Fibroblast of peridontal ligament (primary cell): ENCODE results near the gene PPP1R13L.

Source experiments
- DNase-seq: peaks from one replicate; pipeline ENCODE4 v3.0.0-alpha.2; 2010; ENCODE audit errors: extremely low read depth

PPP1R13L gene

GRCh38 chr19:45407091-45407375 is 2.2 kb upstream of the PPP1R13L start:
- no peak for DNase-seq

GRCh38 chr19:45406226-45407090 is 1.6 kb upstream of the PPP1R13L start, which contains the start of gene POLR1G:
Gene POLR1G, plus strand, starts transcription at chr19:45406644. Its CDS starts 53 bp downstream, at chr19:45406697.
- DNase-seq, result peak; percentile 76

- peak; percentile 83 for DNase-seq
Measured at GRCh38 chr19:45405435-45406225, 761 bp upstream of the PPP1R13L start.

GRCh38 chr19:45403781-45404556 is 900 bp downstream of the PPP1R13L start:
- DNase-seq, result no peak

DNA sequence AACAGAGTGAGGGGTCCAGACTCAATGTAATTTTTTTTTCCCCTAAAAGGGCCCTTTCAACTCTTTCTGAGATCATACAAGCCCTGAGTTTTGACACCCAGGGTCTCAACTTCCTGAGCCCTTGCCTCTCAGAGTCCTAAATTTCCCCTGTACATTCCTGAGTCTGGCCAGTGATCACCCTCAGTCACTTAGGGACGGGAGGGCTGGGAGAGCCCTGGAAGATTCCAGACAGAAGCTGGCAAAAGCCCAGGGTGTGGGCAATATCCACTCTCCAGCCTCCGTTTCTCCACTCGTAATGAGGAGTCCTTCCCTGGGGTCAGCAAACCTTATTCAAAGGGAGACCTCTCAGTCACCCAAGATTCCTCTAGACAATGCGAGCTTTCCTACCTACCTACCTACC is 1.6 kb downstream of the PPP1R13L start:
- DNase-seq, result no peak

DNA sequence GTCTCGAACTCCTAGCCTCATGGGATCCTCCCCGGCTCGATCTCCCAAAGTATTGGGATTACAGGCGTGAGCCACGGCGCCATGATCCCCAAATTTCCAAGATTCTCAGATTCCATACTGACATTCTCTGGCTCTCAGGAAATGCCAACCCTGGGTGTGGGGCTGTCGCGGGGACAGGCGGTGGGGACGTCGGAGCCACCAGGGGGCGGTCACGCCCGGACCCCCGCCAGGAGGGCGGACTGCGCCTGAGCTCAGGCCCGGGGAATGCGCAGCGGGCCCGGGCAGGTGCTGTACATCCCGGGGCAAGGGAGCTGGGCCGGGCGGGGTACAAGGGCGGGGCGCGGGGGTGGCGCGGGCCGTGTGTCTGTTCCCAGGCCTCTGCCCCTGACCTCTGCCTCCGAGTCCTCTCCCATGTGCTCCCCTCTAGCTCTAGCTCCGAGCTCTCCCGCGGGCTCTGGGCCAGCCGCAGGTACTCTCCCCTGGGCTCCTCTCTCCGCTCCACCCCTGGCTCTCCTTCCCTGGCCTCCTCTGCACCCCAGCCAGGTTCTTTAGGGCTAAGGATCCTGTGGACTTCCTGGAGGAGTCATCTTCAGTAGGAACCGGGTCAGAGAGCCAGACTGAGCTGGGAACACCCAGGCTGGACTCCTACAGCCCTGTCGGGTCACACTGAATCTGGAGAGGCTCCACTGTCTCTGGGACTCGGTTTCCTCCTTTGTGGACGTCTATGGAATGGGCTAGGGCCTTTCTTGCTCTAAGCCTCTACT is 2.4 kb downstream of the PPP1R13L start:
- DNase-seq, result no peak

DNA sequence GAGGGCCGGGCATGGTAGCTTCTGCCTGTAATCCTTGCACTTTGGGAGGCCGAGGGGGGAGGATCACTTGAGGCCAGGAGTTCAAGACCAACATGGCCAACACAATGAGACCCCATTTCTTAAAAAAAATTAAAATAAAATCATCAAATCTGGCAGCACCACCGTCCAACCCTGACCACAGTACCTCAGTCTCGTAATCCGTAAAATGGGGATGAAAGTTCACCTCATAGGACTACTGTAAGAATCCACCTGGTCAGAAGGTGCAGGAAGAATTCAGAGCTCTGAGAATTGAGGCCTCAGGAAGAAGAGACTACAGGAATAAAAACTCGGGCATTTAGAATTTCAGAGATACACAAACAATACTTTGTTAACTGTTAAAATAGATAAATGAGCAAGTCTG is 3.1 kb downstream of the PPP1R13L start:
- DNase-seq, result no peak

- DNase-seq, result no peak
Measured at GRCh38 chr19:45400192-45400591, 4.7 kb downstream of the PPP1R13L start.

- no peak for DNase-seq
Measured at GRCh38 chr19:45395821-45396617, 8.8 kb downstream of the PPP1R13L start.

DNA sequence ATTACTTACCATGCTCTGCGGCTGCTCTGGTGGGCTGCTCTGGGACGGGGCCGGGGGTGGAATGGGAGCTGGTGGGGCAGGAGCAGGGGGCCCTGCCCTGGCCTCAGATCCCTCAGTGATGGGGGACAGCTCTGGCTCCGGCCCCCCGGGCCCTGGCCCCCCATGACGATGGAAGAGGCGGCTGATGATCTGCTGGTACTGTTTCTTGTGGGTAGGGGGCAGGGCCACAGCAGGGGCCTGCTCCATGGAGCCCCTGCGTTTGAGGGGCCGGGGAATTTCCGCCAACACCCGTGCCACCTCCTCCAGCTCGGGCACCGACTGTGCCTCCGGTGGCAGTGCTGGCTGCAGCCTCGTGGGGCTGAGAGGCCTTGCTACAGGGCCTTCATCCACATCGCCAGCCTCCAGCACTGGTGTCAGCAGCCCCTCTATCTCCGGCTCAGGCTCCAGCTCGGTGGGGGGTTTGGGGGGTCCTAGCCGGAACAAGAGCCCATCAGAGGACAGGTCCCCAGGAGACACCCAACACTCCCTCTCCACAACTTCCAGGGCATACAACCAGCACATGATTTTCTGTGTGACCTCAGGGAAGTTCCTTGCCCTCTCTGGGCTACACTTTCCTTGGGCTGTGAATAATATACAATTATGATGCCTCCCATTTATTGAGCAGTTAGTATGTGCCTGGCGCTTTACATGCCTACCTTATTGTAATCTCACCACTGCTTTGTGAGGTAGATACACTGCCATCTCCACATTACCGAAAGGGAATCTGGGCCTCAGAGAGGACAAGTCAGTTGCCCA is 12.8 kb downstream of the PPP1R13L start:
- no peak for DNase-seq

DNA sequence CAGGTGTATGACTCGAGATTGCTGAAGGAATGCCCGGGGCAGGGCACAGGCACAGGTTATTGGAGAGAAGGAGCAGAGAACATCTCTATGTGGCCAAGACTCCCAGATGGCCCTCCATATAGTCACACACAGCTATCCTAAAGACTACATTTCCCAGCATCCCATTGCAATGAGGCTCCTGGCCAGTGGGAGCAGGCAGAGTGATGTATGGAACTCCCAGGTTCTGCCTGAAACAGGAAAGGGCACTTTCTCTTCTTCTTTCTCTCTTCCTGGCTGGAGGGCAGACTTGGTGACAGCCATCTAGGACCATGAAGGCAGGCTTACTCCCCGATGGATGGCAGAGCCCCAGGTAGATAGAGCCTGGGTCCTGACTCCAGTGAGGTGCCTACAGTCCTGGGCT is 13.5 kb downstream of the PPP1R13L start:
- no peak for DNase-seq

DNA sequence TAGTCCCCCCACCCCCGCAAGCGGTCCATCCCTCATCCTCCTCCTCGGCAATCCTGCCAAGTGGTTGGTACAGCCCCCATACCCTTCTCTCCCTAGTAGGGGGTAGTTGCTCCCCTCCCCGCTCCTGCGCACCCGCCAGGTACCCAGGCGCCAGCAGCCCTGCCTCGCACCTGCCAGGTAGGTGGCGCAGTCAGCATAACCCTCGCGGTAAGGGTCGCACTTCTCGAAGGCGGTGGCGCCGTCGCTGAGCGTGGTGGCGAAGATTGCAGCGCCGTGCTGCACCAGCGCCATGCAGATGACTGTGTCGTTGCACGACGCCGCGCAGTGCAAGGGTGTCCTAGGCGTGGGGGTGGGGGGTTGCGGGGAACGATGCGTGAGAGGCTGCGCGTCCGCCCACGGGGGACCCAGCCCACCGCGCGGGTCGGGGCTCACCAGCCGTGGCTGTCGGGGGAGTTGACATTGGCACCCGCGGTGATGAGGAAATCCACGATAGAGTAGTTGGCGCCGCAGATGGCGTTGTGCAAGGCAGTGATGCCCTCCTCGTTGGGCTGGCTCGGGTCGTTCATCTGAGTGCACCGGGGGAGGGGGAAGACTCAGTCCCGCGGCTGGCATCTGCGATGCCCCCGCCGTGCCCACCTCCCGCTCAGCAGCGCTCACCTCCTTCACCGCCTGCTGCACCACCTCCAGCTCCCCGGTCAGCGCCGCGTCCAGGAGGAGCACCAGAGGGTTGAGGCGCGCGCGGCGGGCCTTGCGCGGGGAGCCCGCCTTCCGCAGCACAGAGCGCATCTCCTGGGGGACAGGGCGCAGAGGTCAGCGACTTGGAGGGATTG is 19.3 kb downstream of the PPP1R13L start:
- DNase-seq, result no peak

DNA sequence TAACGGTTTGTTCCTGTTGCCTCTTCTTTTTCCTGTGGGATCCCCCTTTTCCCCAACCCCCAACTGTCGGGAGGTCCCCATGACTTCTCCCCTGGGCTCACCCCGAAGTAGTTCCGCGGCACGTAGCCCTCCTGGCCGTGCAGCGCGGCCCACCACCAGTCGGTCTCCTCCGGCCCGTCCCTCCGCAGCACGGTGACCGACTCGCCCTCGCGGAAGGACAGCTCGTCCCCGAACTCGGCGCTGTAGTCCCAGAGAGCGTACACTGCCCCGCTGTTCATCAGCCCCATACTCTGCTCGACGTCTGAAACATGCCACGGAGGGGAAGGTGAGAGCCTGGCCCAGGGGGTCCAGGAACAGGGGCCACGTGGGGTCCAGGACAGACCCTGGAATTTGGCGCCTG is 22.4 kb downstream of the PPP1R13L start:
- DNase-seq, result no peak

DNA sequence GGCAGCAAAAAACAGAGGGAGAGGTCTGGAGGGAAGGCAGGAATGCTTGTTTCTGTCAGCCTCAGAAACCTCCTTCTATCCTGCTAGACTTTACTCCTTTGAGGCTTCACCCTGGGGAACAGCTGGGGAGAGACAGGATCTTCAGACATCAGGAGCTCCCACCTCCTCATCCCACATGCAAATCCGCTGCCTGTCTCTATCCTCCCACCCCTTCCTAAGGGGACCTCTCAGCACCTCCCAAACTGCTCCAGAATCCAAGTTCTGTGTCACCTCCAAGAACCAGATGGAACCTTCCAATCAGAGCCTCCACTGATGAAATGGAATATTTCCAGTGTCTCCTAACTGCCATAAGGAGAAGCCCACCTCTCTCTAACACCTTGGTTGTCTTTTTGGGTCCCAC is 24.8 kb downstream of the PPP1R13L start:
- DNase-seq, result no peak

- DNase-seq, result peak; percentile 96
Measured at GRCh38 chr19:45376045-45376724, 28.7 kb downstream of the PPP1R13L start.

DNA sequence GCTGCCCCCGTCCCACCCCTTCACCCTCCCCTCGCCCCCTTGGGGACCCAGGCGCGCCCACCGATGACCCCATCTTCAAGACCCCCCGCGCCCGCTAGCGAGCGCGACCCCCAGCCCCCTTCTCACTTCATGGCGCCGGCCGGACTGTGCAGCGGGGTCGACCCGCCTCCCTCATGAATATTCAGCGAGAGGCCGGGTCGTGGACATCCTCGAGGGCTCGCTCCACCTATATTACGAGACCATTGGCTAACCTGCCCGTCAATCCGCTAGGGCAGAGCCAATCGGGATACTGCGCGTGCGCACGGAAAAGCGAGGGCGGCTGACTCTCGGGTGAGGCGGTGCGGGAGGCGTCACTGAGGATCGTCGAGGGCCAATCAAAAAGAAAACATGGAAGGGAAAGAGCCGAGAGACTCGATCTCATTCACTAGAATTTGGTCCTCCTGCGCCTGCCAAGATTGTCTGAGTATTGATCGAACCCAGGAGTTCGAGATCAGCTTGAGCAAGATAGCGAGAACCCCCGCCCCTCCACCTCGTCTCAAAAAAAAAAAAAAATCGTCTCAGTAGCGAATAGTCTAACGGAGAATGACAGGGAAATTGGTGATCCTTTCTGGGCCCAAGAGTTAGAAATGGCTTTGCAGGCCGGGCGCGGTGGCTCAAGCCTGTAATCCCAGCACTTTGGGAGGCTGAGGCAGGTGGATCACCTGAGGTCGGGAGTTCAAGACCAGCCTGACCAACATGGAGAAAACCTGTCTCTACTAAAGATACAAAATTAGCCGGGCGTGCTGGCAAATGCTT is 34.3 kb downstream of the PPP1R13L start, which contains the start of gene ERCC2:
TSS of gene ERCC2 (minus strand) at position 164 of the 795 bp plus-strand sequence. CDS start at position 131, 33 bp downstream.
- DNase-seq, result peak; percentile 99

DNA sequence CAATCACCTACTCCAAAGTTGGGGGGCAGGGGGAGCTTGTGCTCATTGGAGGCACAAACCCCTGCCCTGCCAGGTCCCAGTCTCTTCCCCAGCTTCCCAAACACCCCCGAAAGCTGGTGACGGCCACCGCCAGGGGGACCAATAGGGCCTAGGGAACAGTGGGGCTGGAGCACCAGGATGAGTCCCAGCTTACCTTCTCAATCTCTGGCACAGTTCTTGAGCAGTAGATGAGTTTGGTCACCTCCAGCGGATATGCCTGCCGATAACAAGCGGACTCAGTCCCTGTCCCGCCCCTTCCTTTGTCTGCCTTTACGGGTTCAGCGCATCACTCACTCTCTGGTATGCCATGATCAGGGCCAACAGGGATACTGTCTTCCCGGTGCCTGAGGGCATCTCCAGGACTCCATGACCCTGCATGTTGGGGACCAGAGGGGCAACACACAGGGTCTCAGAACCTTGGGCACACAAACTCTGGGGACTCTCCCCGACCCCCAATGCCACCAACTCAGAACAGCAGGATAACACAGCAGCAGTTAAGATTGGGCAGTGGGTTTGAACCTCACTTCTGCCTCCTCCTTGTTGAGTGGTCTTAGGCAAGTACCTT is 36.0 kb downstream of the PPP1R13L start:
- DNase-seq, result no peak
